Lower leg skin (tissue), 4 donors: ENCODE results near the gene ZKSCAN8. TPM values are rescaled to one million over a fixed set of nuclear protein-coding genes. Genes with fewer than 3 reads are reported as not detected.
"Not testable (repeated sequence)": the region's sequence is repeated elsewhere in the genome, so short reads cannot be mapped to it uniquely, and the experiment has no call there.

ENCODE experiments used
- DNase-seq, 2 donors: peaks; one replicate each; pipeline ENCODE4 v3.0.0-alpha.2; 2019; ENCODE audit warnings: low spot score in 2 of 2
- H3K4me3 ChIP-seq: fragments of 200-600 bp; sonication (generic); 2 replicates; pipeline ENCODE4 v1.5.1; 2017; ENCODE audit warnings: mild to moderate bottlenecking, low read depth; ENCODE audit not compliant: poor library complexity, severe bottlenecking
- POLR2A ChIP-seq, 2 donors: fragments of 450-650 bp; IDR thresholded peaks; one replicate each; pipeline ENCODE4 v1.6.1; 2016 to 2017; ENCODE audit warnings: antibody characterized with exemption in 2 of 2, mild to moderate bottlenecking in 1 of 2, moderate library complexity in 1 of 2
- WGBS, 2 donors: methylation state at CpG; one replicate each; pipeline ENCODE4 v1.1.5; 2018; 5-methylcytosine and 5-hydroxymethylcytosine counted together
- intact Hi-C: fragments of 100-400 bp; cut with DNase I; formaldehyde crosslinking; loops from one replicate; pipeline ENCODE4 v1.15.0; 2023; ENCODE audit warnings: low total_unique reads
- total RNA-seq, 4 donors: library from RNA; depleted of rRNA; stranded (reverse); fragments of >200 nt; gene quantifications; one replicate each; pipeline ENCODE4 v1.1.0, GENCODE V29; 2016
- TF ChIP-seq, protein P1 (sequence below), 3 donors: fragments of 450-650 bp; IDR thresholded peaks; one replicate each; pipeline ENCODE4 v1.5.1; 2016; ENCODE audit warnings: antibody characterized with exemption in 3 of 3, mild to moderate bottlenecking in 3 of 3, moderate library complexity in 2 of 3

The ZKSCAN8 gene
- total RNA-seq, result 10 to 100 TPM; 10.5 to 16.5 (median 11.3) TPM

- peak within 1 kb of the TSS; percentile 80 for H3K4me3 ChIP-seq
- 0 to 1% methylated on average over 50 to 52 of the region's 52 CpGs for WGBS, 2 donors
- TF ChIP-seq, protein P1, sequence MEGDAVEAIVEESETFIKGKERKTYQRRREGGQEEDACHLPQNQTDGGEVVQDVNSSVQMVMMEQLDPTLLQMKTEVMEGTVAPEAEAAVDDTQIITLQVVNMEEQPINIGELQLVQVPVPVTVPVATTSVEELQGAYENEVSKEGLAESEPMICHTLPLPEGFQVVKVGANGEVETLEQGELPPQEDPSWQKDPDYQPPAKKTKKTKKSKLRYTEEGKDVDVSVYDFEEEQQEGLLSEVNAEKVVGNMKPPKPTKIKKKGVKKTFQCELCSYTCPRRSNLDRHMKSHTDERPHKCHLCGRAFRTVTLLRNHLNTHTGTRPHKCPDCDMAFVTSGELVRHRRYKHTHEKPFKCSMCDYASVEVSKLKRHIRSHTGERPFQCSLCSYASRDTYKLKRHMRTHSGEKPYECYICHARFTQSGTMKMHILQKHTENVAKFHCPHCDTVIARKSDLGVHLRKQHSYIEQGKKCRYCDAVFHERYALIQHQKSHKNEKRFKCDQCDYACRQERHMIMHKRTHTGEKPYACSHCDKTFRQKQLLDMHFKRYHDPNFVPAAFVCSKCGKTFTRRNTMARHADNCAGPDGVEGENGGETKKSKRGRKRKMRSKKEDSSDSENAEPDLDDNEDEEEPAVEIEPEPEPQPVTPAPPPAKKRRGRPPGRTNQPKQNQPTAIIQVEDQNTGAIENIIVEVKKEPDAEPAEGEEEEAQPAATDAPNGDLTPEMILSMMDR (IDR thresholded peaks at IDR 0.05), result no peak
- no peak for TF ChIP-seq POLR2A (IDR thresholded peaks at IDR 0.05)
- DNase-seq, result peak; percentile 63 to 93
- intact Hi-C loops, result no loop called here
Measured at GRCh38 chr6:28141500-28142329, at the start of gene ZKSCAN8. Gene ZKSCAN8, plus strand, starts transcription at chr6:28141883. Its CDS starts 6,525 bp downstream, at chr6:28148408.

GRCh38 chr6:28102222-28102621, 39.5 kb upstream of the ZKSCAN8 start:
- 78 to 81% methylated on average over 7 of the region's 7 CpGs for WGBS, 2 donors
- H3K4me3 ChIP-seq, intact Hi-C loops, DNase-seq: not testable (repeated sequence)

DNA sequence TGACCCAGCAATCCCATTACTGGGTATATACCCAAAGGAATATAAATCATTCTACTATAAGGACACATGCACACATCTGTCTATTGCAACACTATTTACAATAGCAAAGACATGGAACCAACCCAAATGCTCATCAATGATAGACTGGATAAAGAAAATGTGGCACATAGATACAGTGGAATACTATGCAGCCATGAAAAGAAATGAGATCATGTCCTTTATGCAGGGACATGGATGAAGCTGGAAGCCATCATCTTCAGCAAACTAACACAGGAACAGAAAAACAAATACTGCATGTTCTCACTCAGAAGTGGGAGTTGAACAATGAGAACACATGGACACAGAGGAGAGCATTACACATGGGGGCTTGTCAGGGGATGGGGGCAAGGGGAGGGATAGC, 39.0 kb upstream of the ZKSCAN8 start:
- intact Hi-C loops, DNase-seq: not testable (repeated sequence)

GRCh38 chr6:28104392-28105244, 37.1 kb upstream of the ZKSCAN8 start:
- TF ChIP-seq, protein P1 (IDR thresholded peaks at IDR 0.05), result peak in 1 of 3 donors; percentile 53
- TF ChIP-seq POLR2A (IDR thresholded peaks at IDR 0.05), result no peak
- intact Hi-C loops, result no loop called here
- peak overlapping the region; percentile 47 for H3K4me3 ChIP-seq
- peak; percentile 70 to 96 for DNase-seq
- WGBS, 2 donors, result 1 to 2% methylated on average over 36 to 48 of the region's 54 CpGs

More for the DNA sequence above, 39.0 kb upstream of the ZKSCAN8 start:
- not testable (repeated sequence) for H3K4me3 ChIP-seq

DNA sequence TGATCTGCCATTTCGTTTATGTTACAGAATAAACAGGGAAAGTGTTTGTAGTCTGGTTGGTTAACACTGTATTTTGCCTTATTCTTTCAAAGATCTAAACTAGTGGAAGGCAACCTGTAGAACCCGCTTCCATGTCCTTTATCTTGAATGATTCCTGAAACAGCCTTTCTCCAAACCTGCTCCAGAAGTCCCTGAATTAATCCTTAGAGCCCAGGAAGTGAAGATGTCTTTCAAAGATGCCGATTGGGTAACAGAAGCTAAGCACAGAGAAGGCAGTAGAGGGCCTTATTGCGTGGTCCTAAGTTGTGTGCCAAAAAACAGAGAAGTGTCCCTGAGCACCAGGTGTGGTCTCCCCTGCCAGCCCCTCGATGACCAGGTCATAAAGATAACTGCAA, 36.4 kb upstream of the ZKSCAN8 start:
- TF ChIP-seq POLR2A (IDR thresholded peaks at IDR 0.05), result no peak
- TF ChIP-seq, protein P1 (IDR thresholded peaks at IDR 0.05), result no peak
- intact Hi-C loops, result no loop called here
- peak overlapping the region; percentile 47 for H3K4me3 ChIP-seq
- DNase-seq, result no peak
- WGBS, 2 donors, result 18 to 24% methylated on average over 5 of the region's 5 CpGs

- 82 to 83% methylated on average over 3 of the region's 3 CpGs for WGBS, 2 donors
- no peak overlapping the region for H3K4me3 ChIP-seq
- no peak for DNase-seq
- intact Hi-C loops, result no loop called here
- TF ChIP-seq, protein P1 (IDR thresholded peaks at IDR 0.05), result no peak
- no peak for TF ChIP-seq POLR2A (IDR thresholded peaks at IDR 0.05)
Measured at GRCh38 chr6:28107506-28107905, 34.2 kb upstream of the ZKSCAN8 start.
